K562 (cell line): ENCODE measurements around the gene HAS3. TPM values are rescaled to one million over a fixed set of nuclear protein-coding genes. Genes with fewer than 3 reads are reported as not detected.

Source experiments
- ATAC-seq: fragments of 200-7000 bp; cut with Tn5 transposase; 3 replicates; pipeline ENCODE4 v1.9.1; 2020; ENCODE audit warnings: moderate library complexity
- BruUV-seq: library from RNA; stranded (reverse); fragments of 400-500 nt; replicated peaks from 2 replicates; lab custom pipeline; 2021; lab: Mats Ljungman, UMichigan
- CTCF ChIA-PET: fragments of 300-600 bp; formaldehyde crosslinking; extraction: SDS; loops from one replicate; lab custom pipeline; 2021; ENCODE audit warnings: low intra/inter-chr PET ratio; lab: Yijun Ruan, JAX
- POLR2A ChIA-PET: fragments of 300-600, 350-650 bp; sonication (Branson Sonifier 250); formaldehyde crosslinking; extraction: SDS; loops from one replicate; lab custom pipeline; 2021; ENCODE audit warnings: antibody characterized with exemption, inconsistent platforms; lab: Yijun Ruan, JAX
- DNase-seq, 4 experiments: peaks; one replicate each; pipeline versions ENCODE4 v3.0.0 to v3.0.0-alpha.2; 2011 to 2018; ENCODE audit warnings: low spot score in 3 of 4, mixed read lengths in 3 of 4; ENCODE audit errors: extremely low read depth in 1 of 4
- FAIRE-seq: peaks from 2 replicates; lab custom pipeline; 2011; peaks lifted over from hg19 to GRCh38; lab: Jason Lieb, UNC
- H2AFZ ChIP-seq: 2 replicates; pipeline ENCODE4 v1.6.0; 2011; ENCODE audit warnings: low read depth, low read length, control low read depth, inconsistent platforms
- H3K27ac ChIP-seq: fragments of 200-600 bp; 3 replicates; pipeline ENCODE4 v1.8.0; 2011; ENCODE audit warnings: low read depth, mild to moderate bottlenecking, control low read depth, inconsistent platforms, low read length, moderate library complexity, mixed read lengths; ENCODE audit errors: extremely low read depth
- H3K27me3 ChIP-seq, 2 experiments: fragments of 300-600 bp in 1 of 2; 2 replicates in 1 of 2; 3 replicates in 1 of 2; pipeline versions ENCODE4 v1.6.0 to v1.8.0; 2011; ENCODE audit warnings: inconsistent platforms in 2 of 2, low read length in 2 of 2, mild to moderate bottlenecking in 1 of 2, mixed read lengths in 1 of 2, moderate library complexity in 1 of 2; ENCODE audit not compliant: control insufficient read depth in 2 of 2, insufficient read depth in 2 of 2
- H3K36me3 ChIP-seq: fragments of 300-600 bp; 3 replicates; pipeline ENCODE4 v1.8.0; 2011; ENCODE audit warnings: mild to moderate bottlenecking, low read length, inconsistent platforms; ENCODE audit not compliant: control insufficient read depth, insufficient read depth
- H3K4me1 ChIP-seq, 2 experiments: fragments of 200-600 bp in 1 of 2; replicated peaks in 1 of 2; 2 replicates in 1 of 2; 3 replicates in 1 of 2; pipeline versions ENCODE4 v1.5.1 to v1.8.0; 2011; ENCODE audit warnings: inconsistent platforms in 2 of 2, low read length in 2 of 2, mild to moderate bottlenecking in 1 of 2, mixed read lengths in 1 of 2, moderate library complexity in 1 of 2; ENCODE audit not compliant: control insufficient read depth in 2 of 2, insufficient read depth in 2 of 2
- H3K4me2 ChIP-seq: 2 replicates; pipeline ENCODE4 v1.6.1; 2011; ENCODE audit warnings: low read length, control low read depth, inconsistent platforms, mixed read lengths; ENCODE audit not compliant: insufficient read depth
- H3K4me3 ChIP-seq: fragments of 200-600 bp; sonication (generic), shearing (Covaris generic); 2 replicates; pipeline ENCODE4 v1.5.1; 2016; ENCODE audit warnings: control low read depth, inconsistent platforms
- H3K79me2 ChIP-seq: fragments of 200-600 bp; 3 replicates; pipeline ENCODE4 v1.8.0; 2011; ENCODE audit warnings: low read length, inconsistent platforms; ENCODE audit not compliant: control insufficient read depth, insufficient read depth
- H3K9ac ChIP-seq, 2 experiments: 2 replicates each; pipeline versions ENCODE4 v1.6.0 to v1.6.1; 2011; ENCODE audit warnings: low read depth in 2 of 2, low read length in 2 of 2, control low read depth in 1 of 2, inconsistent platforms in 1 of 2, mild to moderate bottlenecking in 1 of 2, mixed read lengths in 1 of 2; ENCODE audit not compliant: insufficient read depth in 1 of 2
- H3K9me1 ChIP-seq: one replicate; pipeline ENCODE4 v1.6.0; 2011; ENCODE audit warnings: inconsistent platforms, mild to moderate bottlenecking, low read length, moderate library complexity; ENCODE audit not compliant: control insufficient read depth, insufficient read depth
- H3K9me3 ChIP-seq: replicated peaks from 2 replicates; pipeline ENCODE4 v1.5.1; 2011; ENCODE audit warnings: low read depth, low read length, inconsistent platforms; ENCODE audit not compliant: control insufficient read depth, insufficient read depth
- H4K20me1 ChIP-seq: replicated peaks from 2 replicates; pipeline ENCODE4 v1.6.1; 2011; ENCODE audit warnings: low read length, inconsistent platforms, mixed read lengths; ENCODE audit not compliant: control insufficient read depth, insufficient read depth
- BDP1 ChIP-seq: IDR thresholded peaks from 3 replicates; pipeline ENCODE4 v1.6.1; 2011; ENCODE audit not compliant: insufficient read length, insufficient read depth
- CBX1 ChIP-seq: sonication (generic); IDR thresholded peaks from 2 replicates; pipeline ENCODE4 v1.6.1; 2016; ENCODE audit warnings: antibody characterized with exemption, low read depth, mild to moderate bottlenecking
- CEBPB ChIP-seq: fragments of 450-650 bp; IDR thresholded peaks from 2 replicates; pipeline ENCODE4 v1.6.1; 2016; ENCODE audit warnings: missing genetic modification characterization, missing compliant biosample characterization
- GABPA ChIP-seq: fragments of 200-800 bp; sonication (Bioruptor generic); conservative IDR thresholded peaks from 2 replicates; pipeline ENCODE4 v1.6.1; 2016; ENCODE audit warnings: low read depth, missing genetic modification characterization, missing compliant biosample characterization
- HIVEP1 ChIP-seq: fragments of 250-450 bp; sonication (Bioruptor Pico); IDR thresholded peaks from 2 replicates; pipeline ENCODE4 v1.4.0; 2020; ENCODE audit warnings: mild to moderate bottlenecking
- KAT2B ChIP-seq: IDR thresholded peaks from one replicate; pipeline ENCODE4 v1.6.1; 2012; ENCODE audit warnings: low read depth, mild to moderate bottlenecking, control low read depth, inconsistent platforms, low read length, moderate library complexity
- KLF10 ChIP-seq: fragments of 250-450 bp; sonication (Bioruptor Pico); IDR thresholded peaks from 2 replicates; pipeline ENCODE4 v1.6.1; 2021; ENCODE audit warnings: matching md5 sums
- NCOR1 ChIP-seq: fragments of 450-650 bp; IDR thresholded peaks from 2 replicates; pipeline ENCODE4 v1.6.1; 2016; ENCODE audit warnings: mild to moderate bottlenecking, moderate library complexity
- PCBP1 ChIP-seq: fragments of 200-400 bp; formaldehyde crosslinking; IDR thresholded peaks from 2 replicates; pipeline ENCODE4 v1.6.1; 2018; ENCODE audit warnings: mild to moderate bottlenecking, low read depth, low read length; ENCODE audit not compliant: poor library complexity, severe bottlenecking
- RUNX1 ChIP-seq: sonication (generic); IDR thresholded peaks from 2 replicates; pipeline ENCODE4 v1.6.1; 2016; ENCODE audit warnings: antibody characterized with exemption, low read depth
- SIN3A ChIP-seq, 2 experiments: fragments of 150-350 bp in 1 of 2; IDR thresholded peaks; 2 replicates each; pipeline ENCODE4 v1.6.1; 2011 to 2016; ENCODE audit warnings: borderline replicate concordance in 2 of 2, low read depth in 2 of 2, low read length in 2 of 2, mild to moderate bottlenecking in 2 of 2, moderate library complexity in 2 of 2; ENCODE audit not compliant: control insufficient read depth in 1 of 2
- SMC3 ChIP-seq: conservative IDR thresholded peaks from 2 replicates; pipeline ENCODE4 v1.6.1; 2011; ENCODE audit warnings: low read depth, low read length, improper control_type of control experiment; ENCODE audit not compliant: insufficient read depth
- ZNF586 ChIP-seq: fragments of 450-650 bp; formaldehyde crosslinking; conservative IDR thresholded peaks from 2 replicates; pipeline ENCODE4 v1.4.0; 2020; ENCODE audit warnings: mild to moderate bottlenecking, moderate library complexity
- WGBS: fragments of 100-300 bp; shearing (Covaris generic); methylation state at CpG from one replicate; pipeline ENCODE4 v1.1.6; 2016; ENCODE audit warnings: low coverage, mixed read lengths; ENCODE audit not compliant: insufficient coverage; ENCODE audit errors: missing lambda C conversion rate; 5-methylcytosine and 5-hydroxymethylcytosine counted together
- in situ Hi-C: fragments of 300-500 bp; cut with MboI; formaldehyde crosslinking; loops from 4 replicates; pipeline ENCODE4 v1.15.0; 2018; ENCODE audit warnings: inconsistent platforms, mixed read lengths
- intact Hi-C: fragments of 100-400 bp; cut with micrococcal nuclease; formaldehyde crosslinking; loops from 2 replicates; pipeline ENCODE4 v1.14.2; 2022
- polyA plus RNA-seq, 8 experiments: library from polyadenylated mRNA; depleted of rRNA in 4 of 8; stranded (reverse) in 5 of 8; unstranded in 3 of 8; fragments of >200 nt; fragmentation: Nextera tagmentation in 2 of 8; fragmentation: Illumina TruSeq in 1 of 8; extraction: Ambion mirVana in 2 of 8; extraction: Trizol in 1 of 8; gene quantifications; 2 replicates each; pipeline versions ENCODE4 v1.2.1 to v1.2.3, GENCODE V29; 2011 to 2014; ENCODE audit warnings: inconsistent platforms in 1 of 8, missing spikeins in 1 of 8
- total RNA-seq, 7 experiments: library from RNA; depleted of rRNA in 6 of 7; stranded (reverse); fragments of >200 nt in 6 of 7; fragmentation: Illumina TruSeq in 2 of 7; extraction: Trizol in 2 of 7; gene quantifications; 2 replicates each; pipeline versions ENCODE4 v1.2.1 to v1.2.3, GENCODE V29; 2011 to 2021; ENCODE audit warnings: low replicate concordance in 1 of 7
- TF ChIP-seq, protein P1 (sequence below): fragments of 450-650 bp; IDR thresholded peaks from 2 replicates; pipeline ENCODE4 v1.7.0; 2016; ENCODE audit warnings: borderline replicate concordance

The HAS3 gene
- total and polyA plus RNA-seq, 9 of the 15 experiments (the other 6 are each of a cell fraction or from before 2014, with no cell fraction given): 0.04 to 0.33 (median 0.13) TPM; not detected in 1

DNA sequence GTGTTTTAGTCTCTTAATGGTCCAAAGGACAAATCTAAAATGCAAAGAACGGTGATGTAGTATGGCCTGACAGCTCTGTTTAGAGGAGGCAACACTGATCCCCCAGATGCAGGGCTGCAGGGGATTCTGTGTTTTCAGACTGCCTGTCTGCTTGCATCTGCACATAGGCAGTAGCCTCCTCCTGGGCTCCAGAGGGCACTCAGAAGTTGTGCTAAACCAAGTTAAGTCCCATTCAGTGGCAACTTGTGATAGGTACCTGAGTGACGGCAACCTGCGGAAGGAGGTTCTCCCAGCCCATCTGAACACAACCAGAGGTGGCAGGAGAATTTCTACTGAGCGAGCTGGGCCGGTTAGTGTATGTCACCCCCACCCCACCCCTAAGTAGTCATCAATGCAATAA, 9.9 kb downstream of the HAS3 start:
- no peak for ATAC-seq
- intact Hi-C loops (loop anchor here (10.0 kb wide), 1 partner anchor 591 kb away; no protein-coding TSS in a partner anchor), in situ Hi-C loops (loop anchor here (10.0 kb wide), 2 partner anchors 411 to 591 kb away; no protein-coding TSS in a partner anchor)
- Histone ChIP-seq H3K4me3 (no peak overlapping the region), H3K9ac (no peak overlapping the region), H3K79me2 (no peaks in the 10 kb centered on the region), H3K27me3 (no peaks in the 10 kb centered on the region), H4K20me1 (peaks cover 10% of the 10 kb centered on the region; the same call in 1 of the 2 replicates), H2AFZ (no peak overlapping the region), H3K4me2 (no peak overlapping the region), H3K36me3 (peaks cover 48% of the 10 kb centered on the region), H3K4me1 (peaks cover 7 to 16% of the 10 kb centered on the region in 2 experiments; a peak in 4 of 5 replicates), H3K9me3 (no peaks in the 10 kb centered on the region), H3K9me1 (peaks cover 10% of the 10 kb centered on the region), H3K27ac (no peak overlapping the region)
- BruUV-seq: no TSS peak
- FAIRE-seq: no peak
- no peak for DNase-seq
- ChIA-PET CTCF (no interaction called here), POLR2A (interaction anchor here (0.7 to 1.3 kb wide), 4 partner anchors 8 to 466 kb away, joined by 3 to 4 read pairs (median 4); no protein-coding TSS in a partner anchor)
- 81% methylated on average over 5 of the region's 5 CpGs for WGBS
- no peak for TF ChIP-seq SMC3
- no peak for TF ChIP-seq KLF10
- no peak for TF ChIP-seq SIN3A (IDR thresholded peaks at IDR 0.05; ENCODE audit: borderline replicate concordance in 2 of 2, control insufficient read depth in 1 of 2, low read depth in 2 of 2, low read length in 2 of 2)
- TF ChIP-seq KAT2B: no peak
- TF ChIP-seq BDP1: no peak
- no peak for TF ChIP-seq RUNX1
- TF ChIP-seq PCBP1: no peak
- TF ChIP-seq HIVEP1 (CRISPR knock-in tag): no peak
- TF ChIP-seq ZNF586 (CRISPR knock-in tag): no peak
- TF ChIP-seq GABPA (tag): no peak
- TF ChIP-seq, protein P1, sequence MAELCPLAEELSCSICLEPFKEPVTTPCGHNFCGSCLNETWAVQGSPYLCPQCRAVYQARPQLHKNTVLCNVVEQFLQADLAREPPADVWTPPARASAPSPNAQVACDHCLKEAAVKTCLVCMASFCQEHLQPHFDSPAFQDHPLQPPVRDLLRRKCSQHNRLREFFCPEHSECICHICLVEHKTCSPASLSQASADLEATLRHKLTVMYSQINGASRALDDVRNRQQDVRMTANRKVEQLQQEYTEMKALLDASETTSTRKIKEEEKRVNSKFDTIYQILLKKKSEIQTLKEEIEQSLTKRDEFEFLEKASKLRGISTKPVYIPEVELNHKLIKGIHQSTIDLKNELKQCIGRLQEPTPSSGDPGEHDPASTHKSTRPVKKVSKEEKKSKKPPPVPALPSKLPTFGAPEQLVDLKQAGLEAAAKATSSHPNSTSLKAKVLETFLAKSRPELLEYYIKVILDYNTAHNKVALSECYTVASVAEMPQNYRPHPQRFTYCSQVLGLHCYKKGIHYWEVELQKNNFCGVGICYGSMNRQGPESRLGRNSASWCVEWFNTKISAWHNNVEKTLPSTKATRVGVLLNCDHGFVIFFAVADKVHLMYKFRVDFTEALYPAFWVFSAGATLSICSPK: no peak
- no peak for TF ChIP-seq CEBPB (tag)
- no peak for TF ChIP-seq CBX1
- no peak for TF ChIP-seq NCOR1
